GM12864 (cell line): ENCODE measurements around the gene NDUFS2.
A peak's percentile ranks its signal among the peaks of the same experiment; 100 is the strongest.

Experiments used
- DNase-seq: peaks from one replicate; pipeline ENCODE4 v3.0.0-alpha.2; 2011; ENCODE audit warnings: low read depth
- H3K4me3 ChIP-seq: 2 replicates; pipeline ENCODE4 v1.5.1; 2011; ENCODE audit warnings: mild to moderate bottlenecking, low read depth, low read length, control low read depth
- TF ChIP-seq, protein P1 (sequence below): IDR thresholded peaks from 2 replicates; pipeline ENCODE4 v1.5.1; 2011; ENCODE audit warnings: low read depth, mild to moderate bottlenecking, moderate library complexity, low read length, control low read depth, inconsistent platforms; ENCODE audit errors: missing control alignments

NDUFS2 gene

DNA sequence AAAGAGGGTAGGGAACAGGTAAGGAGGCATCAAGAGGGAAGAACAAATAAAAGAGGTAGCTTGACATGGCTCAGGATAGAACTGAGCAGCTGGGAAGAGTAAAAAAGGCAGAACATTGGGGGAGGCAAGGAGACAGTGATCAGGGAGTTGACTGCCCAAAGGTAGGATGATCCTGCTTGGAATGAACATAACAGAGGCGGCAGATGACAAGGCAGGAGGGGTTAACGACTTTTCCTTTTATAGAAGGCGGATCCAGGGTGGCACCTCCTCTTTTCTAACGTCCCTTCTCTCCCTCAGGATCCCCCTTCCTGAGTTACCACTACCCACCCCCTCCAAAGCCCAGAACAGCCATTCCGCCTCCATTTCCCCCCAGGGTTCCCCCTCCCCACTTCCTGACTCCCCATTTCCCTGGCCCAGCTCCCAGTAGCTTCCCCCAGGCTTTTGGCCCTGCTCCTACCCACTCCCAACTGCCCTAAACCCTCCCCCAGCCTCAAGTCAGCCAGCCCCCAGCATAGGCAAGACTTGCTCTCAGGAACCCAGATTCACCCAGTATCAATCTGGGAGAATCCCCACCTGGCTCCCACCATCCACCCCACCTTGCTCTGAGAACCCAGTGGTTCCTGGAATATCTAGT, 2.5 kb upstream of the NDUFS2 start:
- DNase-seq, result no peak
- TF ChIP-seq, protein P1, sequence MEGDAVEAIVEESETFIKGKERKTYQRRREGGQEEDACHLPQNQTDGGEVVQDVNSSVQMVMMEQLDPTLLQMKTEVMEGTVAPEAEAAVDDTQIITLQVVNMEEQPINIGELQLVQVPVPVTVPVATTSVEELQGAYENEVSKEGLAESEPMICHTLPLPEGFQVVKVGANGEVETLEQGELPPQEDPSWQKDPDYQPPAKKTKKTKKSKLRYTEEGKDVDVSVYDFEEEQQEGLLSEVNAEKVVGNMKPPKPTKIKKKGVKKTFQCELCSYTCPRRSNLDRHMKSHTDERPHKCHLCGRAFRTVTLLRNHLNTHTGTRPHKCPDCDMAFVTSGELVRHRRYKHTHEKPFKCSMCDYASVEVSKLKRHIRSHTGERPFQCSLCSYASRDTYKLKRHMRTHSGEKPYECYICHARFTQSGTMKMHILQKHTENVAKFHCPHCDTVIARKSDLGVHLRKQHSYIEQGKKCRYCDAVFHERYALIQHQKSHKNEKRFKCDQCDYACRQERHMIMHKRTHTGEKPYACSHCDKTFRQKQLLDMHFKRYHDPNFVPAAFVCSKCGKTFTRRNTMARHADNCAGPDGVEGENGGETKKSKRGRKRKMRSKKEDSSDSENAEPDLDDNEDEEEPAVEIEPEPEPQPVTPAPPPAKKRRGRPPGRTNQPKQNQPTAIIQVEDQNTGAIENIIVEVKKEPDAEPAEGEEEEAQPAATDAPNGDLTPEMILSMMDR, result no peak
- H3K4me3 ChIP-seq, result no peak overlapping the region

DNA sequence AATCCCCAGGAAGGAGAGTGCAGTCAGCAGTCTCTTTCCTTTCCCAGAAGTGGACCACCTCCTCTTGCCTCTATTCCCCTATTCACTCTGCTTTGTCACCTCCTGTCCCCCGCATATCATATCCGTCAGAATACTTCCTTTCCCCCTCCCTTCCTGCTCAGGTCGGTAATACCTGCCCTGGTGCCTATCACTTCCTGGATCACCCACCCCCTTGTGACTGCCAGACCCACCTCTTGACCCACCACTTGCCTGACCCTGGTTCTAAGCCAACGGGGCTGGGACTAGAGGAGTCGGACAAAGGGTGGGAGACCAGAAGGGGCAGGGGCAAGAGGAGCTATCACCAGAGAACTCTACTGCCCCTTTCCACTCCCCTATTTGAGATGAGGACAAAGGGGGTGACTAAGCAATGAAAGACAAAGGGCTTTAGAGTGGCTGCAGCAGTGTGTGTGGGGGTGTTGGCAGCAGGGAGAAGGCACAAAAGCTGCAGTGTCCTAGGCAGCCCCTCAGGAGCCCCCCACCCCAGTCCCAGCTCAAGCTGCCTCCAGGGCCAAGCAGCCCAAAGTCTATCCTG, 1.7 kb upstream of the NDUFS2 start:
- no peak for DNase-seq
- TF ChIP-seq, protein P1, result no peak
- H3K4me3 ChIP-seq, result no peak overlapping the region

DNA sequence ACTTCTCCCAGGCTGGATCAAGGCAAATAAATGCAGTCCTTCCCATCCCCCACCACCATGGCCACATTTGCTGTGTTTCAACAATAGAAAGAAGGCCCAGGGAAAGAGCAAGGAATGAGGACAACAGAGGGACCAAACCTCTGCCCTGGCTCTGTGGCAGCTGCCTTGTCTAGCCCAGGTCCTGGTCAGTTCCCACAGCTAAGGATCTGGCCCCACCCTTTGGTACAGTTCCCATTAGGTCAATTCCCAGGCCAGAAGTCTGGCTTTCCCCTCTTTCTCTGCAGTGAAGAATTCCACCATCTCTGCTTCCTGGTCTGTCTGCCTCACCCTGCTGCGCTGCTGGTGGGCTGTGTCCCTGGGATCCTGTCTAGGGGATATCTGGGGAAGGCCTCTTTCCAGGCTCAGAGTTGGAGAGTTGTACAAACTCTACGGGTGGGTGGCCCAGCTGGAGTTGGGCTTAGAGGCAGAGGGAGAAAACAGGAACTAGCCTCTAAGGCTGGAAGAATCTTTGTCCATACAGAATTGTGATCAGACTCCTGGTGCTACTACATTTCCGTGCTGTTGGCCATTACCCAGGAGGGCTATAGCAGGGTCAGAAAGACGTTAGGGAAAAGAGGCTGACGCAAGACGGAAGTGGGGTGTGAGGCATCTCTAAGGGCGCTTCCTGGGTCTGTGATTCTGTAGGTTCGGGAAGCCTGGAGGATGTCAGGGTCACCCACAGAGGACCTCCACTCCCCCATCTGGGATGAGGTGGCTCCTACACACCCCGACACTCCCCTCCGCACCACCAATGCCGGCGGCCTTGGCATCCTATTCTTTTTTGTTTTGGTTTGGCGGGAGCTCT, 953 bp upstream of the NDUFS2 start:
- TF ChIP-seq, protein P1, result no peak
- no peak for DNase-seq
- peak overlapping the region; percentile 78 for H3K4me3 ChIP-seq

DNA sequence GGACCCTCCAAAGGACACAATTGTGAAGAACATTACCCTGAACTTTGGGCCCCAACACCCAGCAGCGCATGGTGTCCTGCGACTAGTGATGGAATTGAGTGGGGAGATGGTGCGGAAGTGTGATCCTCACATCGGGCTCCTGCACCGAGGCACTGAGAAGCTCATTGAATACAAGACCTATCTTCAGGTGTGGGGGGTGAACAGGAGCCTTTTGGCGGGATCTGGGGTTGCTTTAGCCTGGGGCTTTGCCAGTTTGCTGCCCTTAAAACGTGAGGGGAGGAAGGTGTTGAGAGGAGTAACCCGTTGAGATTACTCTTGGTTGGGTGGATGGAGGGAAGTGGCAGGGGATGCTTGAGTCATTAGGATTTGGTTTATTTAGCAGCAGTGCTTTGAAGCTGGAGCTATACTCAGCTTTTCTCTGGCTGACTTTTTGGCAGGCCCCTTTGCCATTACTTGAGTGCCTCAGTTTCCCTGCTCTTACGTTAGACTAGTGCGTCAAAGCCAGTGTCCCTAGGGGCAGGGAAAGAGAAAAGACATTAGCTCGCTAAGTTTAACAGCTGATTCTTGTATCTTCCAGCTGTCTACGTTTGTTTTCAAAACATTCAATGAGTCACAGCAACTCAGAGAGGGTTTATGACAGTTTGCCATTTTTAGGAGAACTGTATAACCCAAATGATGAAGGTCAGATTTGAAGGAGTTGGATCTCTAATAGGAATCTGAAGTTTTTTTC, 4.4 kb downstream of the NDUFS2 start:
- no peak overlapping the region for H3K4me3 ChIP-seq
- DNase-seq, result no peak
- TF ChIP-seq, protein P1, result no peak

DNA sequence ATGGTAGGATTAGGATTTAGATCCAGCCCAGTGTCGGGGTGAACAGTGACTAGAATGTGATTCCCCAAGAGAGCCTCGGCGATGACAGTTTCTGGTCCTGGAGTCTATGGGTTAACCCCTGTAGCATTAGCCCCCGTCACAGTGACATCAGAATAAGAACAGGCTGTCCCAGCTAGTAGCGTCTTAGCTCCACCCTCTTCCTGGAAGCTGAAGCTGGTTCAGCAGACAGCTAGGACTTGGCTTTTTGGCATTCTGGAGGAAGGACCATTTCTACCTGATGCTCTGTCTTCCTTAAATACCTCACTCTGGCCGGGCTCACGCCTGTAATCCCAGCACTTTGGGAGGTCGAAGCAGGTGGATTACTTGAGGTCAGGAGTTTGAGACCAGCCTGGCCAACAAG, 5.0 kb downstream of the NDUFS2 start:
- TF ChIP-seq, protein P1, result no peak
- no peak overlapping the region for H3K4me3 ChIP-seq
- DNase-seq, result no peak

DNA sequence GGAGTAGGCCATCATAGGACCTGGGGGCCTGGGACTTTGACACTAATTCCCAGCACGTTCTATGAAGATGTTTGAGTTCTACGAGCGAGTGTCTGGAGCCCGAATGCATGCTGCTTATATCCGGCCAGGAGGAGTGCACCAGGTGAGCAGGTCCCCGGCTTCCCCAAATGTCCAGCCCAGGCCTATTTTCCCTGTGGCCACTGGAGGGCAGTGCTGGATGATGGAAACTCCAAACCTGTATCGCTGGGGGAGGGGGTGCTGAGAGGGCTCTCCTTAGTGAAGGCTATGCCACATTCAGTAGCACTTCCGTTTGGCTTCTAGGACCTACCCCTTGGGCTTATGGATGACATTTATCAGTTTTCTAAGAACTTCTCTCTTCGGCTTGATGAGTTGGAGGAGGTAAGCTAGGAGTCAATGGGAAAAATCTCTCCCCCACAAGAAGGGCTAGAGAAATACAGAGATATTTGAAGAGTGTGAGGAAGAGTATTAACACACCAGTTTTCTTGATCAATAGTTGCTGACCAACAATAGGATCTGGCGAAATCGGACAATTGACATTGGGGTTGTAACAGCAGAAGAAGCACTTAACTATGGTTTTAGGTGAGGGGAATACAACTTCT, 7.7 kb downstream of the NDUFS2 start:
- peak; percentile 41 for DNase-seq
- TF ChIP-seq, protein P1, result peak; percentile 91
- H3K4me3 ChIP-seq, result no peak overlapping the region
